ENCODE results near the gene TBC1D14.

TBC1D14 gene, protein sequence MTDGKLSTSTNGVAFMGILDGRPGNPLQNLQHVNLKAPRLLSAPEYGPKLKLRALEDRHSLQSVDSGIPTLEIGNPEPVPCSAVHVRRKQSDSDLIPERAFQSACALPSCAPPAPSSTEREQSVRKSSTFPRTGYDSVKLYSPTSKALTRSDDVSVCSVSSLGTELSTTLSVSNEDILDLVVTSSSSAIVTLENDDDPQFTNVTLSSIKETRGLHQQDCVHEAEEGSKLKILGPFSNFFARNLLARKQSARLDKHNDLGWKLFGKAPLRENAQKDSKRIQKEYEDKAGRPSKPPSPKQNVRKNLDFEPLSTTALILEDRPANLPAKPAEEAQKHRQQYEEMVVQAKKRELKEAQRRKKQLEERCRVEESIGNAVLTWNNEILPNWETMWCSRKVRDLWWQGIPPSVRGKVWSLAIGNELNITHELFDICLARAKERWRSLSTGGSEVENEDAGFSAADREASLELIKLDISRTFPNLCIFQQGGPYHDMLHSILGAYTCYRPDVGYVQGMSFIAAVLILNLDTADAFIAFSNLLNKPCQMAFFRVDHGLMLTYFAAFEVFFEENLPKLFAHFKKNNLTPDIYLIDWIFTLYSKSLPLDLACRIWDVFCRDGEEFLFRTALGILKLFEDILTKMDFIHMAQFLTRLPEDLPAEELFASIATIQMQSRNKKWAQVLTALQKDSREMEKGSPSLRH

DNA sequence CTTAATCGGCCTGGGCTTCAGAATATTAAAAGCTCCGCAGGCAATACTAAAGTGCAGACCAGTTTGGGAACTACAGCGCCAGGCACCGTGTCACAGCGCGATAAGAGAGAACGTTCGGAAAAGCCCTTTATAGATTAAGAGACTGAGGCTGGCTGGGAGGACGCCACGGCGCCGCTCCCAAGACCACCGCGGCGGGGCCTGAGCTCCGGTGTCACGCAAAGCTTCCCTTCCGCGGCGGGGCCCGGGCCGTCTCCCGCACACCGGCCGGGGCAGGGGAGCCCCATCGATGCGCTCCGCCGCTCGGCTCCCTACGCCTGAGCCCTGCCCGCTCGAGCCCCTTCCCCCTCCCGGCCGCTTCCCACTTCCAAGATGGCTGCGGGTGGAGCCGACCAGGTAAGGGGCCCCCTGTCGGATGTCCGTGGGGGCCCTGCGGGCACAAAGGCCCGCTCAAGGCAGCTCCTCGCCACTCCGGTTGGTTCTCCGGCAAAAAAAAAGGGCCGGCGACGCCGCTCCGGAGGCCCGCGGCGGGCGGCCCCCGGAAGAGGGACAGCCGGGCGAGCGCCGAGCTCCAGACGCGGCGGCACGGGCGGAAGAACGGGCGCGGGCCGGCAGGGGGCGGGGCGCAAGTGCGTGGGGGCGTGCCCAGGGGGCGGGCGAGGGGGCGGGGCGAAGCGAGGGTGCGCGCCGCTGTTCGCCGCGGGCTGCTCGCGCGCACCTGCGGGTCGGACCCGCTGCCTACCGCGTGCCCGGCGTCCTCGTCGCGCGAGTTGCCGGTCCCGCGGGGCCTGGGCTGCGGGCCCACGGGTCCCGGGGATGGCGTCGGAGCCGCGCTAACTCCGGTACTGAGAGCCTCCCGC lies at the start of gene TBC1D14:
Gene TBC1D14 (plus strand): TSS at position 714 of the 857 bp plus-strand sequence. CDS start 13,564 bp downstream, outside the sequence.
- DNase-seq, result peak; percentile 60 to 72

DNA sequence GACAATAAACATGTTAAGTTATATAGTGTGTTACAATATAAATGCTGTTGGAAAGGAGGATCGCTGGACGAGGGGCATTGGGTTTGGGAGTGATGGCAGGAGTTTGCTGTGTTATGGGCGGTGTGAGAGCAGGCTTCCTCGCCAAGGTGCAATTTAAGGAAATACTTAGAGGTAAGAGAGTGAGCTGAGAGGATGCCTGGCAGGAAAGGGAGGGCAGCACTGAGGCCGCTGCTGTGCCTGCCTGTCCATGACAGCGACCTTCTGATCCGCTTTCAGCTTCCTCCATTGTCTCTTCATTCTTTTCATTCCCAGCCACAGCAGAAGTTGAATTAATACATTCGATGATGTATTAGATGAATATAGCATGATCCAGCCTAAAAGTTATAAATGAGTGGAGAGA lies 41.2 kb upstream of the TBC1D14 start:
- no peak for DNase-seq

DNA sequence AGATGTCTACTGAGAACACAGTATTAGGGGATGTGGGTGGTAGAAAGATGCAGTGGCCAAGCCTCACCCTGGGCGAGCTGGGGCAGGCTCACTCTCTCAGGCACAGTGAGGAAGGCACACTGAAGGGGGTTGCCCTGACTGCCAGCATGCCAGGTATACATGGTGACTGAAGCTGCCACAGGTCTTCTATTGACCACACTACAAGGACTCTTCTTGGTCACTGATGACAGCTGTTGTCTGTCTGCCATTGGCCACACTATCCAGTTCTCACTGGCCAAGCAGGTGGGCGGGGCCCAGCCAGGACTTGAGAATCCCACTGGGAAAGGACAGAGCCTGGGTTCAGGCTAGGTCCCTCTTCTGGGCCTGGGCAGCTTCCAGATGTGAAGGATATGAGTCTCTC lies 39.7 kb upstream of the TBC1D14 start:
- no peak for DNase-seq

DNA sequence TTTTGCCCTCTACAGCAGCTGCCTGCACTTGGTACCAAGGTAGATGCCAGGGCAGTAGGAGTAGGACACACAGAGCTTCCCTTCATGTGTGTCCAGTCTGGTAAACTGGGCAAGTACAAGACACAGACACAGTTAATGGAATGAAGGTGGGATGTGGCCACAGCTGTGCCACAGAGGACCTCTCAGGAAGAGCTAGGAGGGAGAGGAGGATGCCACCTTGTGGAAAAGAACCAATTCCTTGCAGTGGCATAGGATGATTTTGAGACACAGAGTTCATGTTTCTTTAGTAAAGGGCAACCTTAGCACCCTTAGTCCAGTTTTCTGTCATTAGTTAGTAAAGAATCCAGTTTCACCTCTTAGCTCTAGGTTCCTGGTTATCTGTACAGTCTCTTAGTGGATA lies 36.3 kb upstream of the TBC1D14 start:
- DNase-seq, result no peak

DNA sequence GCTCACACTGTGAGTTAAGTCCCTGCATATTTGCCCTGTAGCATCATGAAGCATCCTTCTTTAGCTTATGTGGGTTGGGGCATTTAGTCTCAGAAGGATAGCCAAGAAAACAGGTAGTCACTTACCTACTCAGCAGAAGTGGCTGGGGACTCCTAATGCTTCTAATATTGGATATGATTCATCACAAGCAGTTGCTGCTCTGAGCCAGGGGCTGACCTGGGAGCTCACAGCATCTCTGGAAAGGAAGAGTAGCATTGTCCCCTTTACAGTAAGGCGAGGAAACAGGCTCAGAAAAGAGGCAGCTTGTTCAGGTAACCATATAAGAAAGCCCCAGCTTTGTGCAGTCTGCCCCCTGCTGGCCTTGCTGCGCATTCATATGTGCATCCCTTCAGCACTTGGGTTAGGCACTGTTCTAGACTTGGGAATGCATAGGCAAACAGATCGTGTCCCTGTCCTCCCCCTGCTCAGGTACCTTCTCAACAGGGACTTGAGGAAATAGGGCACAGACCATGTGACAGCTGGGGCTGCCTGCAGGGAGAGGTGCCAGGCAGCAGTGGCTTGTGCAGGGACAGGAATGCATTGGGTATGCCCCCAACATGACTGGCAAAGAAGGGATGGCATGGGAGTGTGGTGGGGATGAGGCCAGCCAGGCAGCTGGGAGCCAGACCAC lies 35.7 kb upstream of the TBC1D14 start:
- DNase-seq, result peak; percentile 26 to 66

DNA sequence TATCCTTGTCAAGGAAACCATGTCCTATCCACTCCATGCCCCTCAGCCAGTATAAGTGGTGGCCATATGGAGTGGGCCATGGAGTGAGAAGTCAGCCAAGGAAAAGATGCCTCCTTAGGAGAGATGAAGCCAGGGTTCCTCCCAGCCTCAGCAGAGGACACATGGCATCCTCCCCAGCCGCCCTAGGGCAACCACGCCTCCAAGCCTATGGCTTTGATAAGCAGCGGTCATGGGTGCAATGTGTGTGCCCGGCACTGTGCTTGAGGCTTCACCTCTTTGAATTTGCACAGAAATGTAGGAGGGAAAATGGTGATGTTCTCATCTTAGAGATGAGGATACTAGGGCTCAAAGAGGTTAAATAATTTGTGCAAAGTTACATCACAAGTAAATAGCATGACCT lies 34.6 kb upstream of the TBC1D14 start:
- DNase-seq, result no peak

DNA sequence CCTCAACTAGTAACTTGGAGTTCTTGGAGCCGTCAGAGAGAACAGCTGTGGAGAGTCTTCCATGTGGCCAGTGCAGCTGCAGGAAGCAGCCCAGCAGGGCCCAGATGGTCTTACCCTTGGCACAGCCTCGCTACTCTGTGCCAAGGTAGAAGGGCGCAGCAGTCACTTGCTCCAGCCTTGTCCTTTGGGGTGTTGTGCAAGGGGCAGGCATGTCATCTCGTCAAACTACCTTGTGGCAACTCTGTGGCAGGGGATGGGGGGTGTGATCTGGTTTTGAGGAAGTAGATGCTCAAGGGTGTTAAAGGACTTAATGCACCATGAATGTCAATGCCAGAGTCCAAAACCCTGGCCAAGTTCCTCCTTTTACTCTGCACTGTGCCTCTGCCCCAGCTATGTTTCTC lies 34.2 kb upstream of the TBC1D14 start:
- peak; percentile 98 to 99 for DNase-seq

DNA sequence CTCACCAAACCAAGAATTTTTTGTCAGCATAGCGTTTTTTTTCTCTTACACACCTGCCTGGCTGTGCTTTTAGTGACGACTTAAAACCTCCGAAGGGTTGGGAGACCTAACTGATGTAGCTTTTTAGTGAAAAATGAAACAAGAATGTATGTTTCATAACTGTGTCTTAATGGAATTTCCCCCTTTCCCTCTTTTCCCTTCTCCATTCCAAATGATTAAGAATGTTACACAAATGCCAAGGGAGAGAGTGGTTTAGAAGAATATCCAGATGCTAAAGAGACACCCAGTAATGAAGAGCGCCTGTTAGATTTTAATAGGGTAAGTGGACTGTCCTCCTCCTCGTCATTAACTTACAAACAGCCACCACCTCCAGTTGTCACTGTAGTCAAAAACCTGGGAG lies 33.2 kb upstream of the TBC1D14 start:
- DNase-seq, result no peak

DNA sequence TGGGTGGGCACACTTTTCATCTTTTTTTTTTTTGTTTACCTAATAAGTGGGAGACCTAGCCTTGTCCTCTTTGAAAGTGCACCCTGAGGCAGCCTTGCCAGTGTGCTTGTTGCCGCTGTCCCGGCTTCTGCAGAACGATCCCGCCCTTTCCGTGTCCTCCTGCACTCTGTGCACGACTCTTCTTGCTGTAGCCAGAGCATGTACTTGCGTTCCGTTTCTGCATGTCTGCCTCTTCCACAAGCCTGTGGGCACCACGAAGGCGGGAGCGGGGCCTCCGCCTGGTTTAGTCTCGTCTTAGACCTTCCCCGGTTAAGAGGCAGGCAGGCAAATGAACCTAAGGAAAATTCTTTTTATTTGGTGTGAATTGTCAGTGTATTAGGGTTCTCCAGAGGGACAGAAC lies 32.6 kb upstream of the TBC1D14 start:
- no peak for DNase-seq

DNA sequence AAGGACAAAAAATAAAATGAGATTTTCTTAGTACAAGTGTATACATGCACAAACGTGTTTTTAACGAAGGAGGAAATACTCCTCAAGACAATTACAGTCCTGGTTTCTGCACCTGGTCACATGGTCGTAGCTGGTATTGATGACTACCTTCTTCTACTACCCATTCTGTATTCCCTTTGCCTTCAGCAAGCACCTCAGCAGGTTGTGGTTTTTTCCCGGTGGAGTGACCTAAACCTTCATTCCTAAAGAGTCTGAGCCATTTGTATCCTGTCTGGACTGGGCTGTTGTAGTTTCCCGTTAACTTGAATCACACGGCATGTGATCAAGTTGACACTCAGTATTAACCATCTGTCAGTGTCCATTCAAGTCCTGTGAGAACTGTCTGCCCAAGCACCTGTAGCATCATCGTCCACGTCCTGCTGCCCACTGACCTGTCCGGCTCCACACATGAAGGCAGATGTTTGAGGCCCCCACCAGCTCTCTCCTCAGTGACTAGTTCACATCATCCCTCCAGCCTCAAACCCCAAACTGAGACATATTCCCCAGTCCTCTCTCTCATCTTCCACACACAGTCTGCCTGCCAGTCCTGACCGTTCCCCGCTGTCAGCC lies 31.1 kb upstream of the TBC1D14 start:
- no peak for DNase-seq

DNA sequence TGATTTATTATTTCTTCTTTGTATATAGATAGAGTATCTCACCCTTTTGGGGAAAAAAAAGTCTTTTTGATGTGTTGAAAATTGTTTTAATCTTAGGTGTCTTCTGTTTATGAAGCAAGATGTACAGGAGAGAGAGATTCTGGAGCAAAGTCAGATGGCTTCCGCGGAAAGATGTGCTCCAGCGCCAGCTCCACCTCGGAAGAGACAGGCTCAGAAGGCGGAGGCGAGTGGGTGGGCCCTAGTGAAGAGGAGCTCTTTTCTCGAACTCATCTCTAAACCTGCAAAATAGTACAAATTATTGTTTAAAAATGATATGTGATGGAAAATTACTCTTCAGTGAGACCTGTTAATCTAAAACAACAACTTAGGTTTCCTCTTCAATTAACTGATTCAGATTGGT lies 28.9 kb upstream of the TBC1D14 start:
- no peak for DNase-seq

DNA sequence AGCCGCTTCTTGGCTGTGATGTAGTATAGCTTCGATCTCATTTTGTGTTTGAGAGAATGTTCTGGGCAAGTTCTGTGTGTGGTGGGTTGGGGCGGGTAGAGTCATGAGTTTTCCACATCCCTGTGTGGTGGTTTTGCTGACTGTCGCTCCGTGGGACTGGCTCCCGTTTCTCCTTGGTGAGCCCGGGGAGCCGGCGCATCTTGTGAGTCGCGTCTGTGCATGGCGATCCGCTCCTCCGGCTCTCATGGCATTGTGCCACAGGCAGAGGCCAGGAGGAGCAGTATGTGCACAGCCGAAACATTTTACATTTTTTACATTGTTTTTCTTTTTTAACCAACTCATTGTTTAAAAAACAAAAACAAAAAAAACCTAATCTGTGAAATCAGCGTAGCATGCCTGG lies 27.7 kb upstream of the TBC1D14 start:
- no peak for DNase-seq

DNA sequence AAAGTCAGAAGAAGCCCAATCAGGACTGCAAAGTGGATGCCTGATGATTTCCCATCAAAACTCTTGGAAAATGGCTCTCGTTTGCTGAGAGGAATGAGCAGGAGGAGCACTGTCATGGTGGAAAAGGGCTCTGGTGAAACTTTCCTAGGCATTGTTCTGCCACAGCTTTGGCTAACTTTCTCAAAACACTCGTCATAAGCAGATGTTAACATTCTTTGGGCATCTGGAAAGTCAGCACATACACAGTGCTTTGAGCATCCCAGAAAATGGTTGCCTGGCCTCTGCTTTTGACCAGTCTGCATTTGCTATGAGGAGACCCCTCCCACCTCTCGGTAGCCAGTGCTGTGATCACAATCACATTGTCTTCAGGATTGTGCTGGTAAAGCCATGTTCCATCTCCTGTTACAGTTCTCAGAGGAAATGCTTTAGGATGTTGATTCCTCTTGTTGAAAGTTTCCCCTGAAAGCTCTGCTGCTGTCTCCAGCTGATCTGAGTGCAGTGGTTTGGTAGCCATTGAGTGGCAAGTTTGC lies 25.2 kb upstream of the TBC1D14 start:
- no peak for DNase-seq

DNA sequence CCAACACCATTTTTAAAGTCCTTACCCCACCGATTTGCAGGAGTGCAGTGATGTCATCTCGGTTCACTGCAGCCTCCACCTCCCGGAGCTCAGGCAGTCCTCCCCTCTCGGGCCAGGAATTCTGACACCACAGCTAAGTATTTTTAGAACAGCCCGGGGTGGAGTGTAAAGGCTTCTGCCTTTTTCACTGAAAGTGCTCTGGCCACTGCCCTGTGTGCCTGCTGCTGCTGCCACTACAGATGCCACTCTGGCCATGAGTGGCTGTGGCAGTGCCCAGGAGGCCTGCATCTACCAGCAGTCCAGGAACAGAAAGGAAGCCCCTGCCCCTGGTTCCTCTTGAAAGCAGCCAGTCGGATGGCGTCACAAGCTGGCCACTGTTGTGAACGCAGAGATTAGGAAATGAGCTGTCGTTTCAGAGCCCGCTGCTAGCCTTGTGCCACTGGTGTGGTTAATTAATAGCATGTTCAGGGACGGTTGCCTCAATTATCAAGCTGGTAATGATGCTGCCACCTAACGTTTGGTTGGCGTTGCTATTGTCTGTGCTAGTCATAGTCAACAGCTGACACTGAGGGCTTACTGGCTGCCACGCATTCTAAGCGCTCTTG lies 23.6 kb upstream of the TBC1D14 start:
- peak; percentile 98 to 99 for DNase-seq

DNA sequence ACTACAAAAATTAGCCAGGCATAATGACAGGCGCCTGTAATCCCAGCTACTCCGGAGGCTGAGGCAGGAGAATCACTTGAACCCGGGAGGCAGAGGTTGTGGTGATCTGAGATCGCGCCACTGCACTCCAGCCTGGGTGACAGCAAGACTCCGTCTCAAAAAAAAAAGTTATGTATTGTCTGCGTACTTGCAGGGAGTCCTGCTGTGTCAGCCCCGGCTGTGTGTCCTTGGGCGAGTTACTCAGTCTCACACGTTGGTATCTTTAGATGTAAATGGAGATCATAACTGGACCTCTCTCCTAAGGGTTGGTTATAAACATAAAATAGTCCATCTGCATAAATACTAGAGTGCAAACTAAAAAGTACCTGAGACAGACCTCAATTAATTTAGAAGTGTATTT lies 22.7 kb upstream of the TBC1D14 start:
- DNase-seq, result no peak

DNA sequence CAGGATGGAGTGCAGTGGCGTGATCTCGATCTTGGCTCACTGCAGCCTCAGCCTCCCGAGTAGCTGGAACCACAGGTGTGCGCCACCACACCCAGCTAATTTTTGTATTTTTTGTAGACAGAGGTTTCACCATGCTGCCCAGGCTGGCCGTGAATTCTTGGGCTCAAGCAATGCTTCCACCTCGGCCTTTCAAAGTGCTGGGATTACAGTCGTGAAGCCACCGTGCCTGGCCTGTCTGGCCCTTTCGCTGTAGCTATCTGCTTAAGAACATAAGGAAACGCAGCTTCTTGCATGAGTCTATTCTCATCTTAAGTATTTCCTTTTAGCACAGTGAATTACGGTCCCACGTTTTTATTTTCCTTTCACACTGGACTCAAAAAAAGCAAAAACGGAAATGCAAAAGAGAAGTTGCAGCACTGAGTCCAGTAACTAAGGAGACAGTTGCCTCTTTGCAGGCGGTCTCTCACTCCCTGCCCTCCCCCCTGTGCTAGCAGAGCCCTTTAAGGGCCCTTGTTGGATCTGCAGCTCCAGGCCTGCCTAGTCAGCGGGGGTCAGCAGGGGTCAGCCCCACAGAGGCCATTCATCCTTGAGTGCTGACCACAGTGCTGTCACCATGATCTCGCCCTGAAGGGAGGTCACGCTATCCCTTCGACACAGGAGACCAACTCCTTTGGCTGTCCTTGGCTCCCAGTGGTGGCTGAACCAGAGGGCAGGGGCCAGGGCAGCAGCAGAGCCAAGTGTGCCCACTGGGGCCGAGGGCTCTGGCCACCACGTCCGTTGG lies 21.8 kb upstream of the TBC1D14 start:
- DNase-seq, result peak; percentile 61 to 68

DNA sequence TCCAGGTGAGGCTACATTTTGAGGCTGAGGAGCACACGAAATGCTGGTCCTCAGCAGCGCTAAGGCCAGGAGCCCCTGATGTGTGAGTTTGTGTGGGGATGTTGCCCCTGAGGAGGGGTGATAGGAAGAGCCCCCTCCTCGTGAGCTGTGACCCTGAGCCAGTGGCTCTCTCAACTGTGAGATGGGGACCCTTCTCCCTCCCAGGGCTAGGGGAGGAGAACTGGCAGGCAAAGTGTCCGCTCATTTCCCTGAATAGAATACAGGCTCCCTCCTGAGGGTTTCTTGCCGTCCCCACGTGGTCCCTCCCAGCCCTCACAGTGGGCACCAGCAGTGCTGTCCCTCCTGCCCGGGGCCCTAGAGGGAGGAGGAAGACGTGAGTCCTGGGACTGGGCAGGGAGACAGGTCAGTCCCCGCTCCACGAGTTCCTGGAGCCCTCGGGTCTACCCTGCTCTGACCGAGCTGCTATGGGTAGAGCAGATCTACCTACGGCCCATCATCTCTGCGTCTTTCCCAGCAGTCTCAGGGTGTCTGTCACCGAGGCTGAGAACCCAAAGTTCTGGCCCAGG lies 21.0 kb upstream of the TBC1D14 start:
- DNase-seq, result no peak

DNA sequence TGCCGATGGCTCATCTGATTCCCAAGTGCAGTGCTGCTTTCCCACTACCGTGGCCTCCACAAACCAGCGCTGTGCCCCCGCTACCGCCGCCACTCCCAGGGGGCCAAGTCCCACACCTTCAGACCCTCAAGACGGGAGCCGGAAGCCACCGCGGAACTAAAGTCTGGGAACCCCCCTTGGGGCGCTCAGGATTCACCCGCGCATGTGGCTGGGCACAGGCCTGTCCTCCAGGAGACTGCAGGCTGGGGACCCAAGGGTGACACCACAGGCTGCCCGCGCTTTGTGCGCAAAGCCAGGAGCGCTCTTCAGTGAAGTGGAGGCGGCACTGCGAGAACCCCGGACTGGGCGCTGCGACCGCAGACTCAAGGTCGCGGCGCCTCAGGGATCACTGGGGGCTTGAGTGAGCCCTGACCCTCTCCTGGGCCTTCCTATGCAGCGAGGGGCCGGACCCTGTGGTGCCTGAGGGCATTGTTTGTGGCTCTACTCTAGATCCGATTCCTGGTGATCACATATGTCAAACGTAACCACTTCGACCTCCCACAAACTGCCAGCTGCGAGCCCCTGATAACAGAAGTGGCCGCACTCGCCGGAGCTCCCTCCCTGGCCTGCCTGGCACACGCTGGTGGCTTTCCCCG lies 20.4 kb upstream of the TBC1D14 start:
- DNase-seq, result no peak

DNA sequence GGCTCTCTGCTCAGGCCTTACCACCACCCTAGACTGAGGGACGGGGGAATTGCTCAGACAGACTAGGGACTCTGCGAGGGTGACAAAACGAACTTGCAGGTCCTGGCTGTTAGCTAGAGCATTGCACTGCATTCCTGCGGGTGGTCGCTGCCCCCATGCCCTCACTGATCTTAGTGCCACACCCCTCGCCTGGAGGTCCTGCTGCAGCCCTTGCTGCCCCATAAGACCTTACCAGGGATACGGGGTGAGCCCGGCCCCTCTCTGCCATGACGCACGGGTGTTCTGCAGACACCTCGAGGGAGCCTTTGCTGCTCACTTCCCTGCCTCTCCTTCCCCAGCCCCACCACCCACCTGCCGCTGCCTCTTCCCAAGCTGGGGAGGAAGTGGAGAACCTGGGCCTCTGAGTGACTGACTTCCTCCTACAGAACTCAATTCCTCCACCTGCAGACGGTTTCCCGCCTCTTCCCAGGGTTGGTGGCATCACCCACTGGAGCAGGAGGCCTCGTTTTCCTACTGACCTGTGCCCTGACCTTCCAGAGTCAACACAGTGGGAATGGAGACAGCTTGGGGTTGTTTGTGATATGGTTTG lies 19.8 kb upstream of the TBC1D14 start:
- no peak for DNase-seq

DNA sequence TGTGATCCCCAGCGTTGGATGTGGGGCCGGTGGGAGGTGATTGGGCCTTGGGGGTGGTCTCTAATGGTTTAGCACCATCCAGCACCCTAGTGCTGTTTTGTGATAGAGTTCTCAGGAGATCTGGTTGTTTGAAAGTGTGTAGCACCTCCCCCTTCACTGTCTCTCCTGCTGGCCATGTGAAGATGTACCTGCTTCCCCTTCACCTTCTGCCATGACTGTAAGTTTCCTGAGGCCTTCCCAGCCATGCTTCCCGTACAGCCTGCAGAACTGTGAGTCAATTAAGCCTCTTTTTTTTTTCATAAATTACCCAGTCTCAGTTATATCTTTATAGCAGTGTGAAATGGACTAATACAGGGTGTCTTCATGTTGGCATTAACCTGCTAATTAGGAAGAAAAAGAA lies 19.3 kb upstream of the TBC1D14 start:
- no peak for DNase-seq
